ENCODE data around the gene TTC39C. TPM values are rescaled to one million over a fixed set of nuclear protein-coding genes. Genes with fewer than 3 reads are reported as not detected.
"Not testable (repeated sequence)": the region's sequence is repeated elsewhere in the genome, so short reads cannot be mapped to it uniquely, and the experiment has no call there.

The TTC39C gene
- total RNA-seq, 1 donor from 2014 or later, result 3.3 TPM

- intact Hi-C loops (cut with DNase I), result no loop called here
- ATAC-seq (ENCODE audit: poor library complexity) (no peak), DNase-seq (no peak)
Measured at GRCh38 chr18:24011123-24011917, 3.2 kb upstream of the TTC39C start.

GRCh38 chr18:24013051-24013450 is 1.5 kb upstream of the TTC39C start:
- intact Hi-C loops (cut with DNase I), result no loop called here
- DNase-seq (no peak), ATAC-seq (ENCODE audit: poor library complexity) (no peak)

DNA sequence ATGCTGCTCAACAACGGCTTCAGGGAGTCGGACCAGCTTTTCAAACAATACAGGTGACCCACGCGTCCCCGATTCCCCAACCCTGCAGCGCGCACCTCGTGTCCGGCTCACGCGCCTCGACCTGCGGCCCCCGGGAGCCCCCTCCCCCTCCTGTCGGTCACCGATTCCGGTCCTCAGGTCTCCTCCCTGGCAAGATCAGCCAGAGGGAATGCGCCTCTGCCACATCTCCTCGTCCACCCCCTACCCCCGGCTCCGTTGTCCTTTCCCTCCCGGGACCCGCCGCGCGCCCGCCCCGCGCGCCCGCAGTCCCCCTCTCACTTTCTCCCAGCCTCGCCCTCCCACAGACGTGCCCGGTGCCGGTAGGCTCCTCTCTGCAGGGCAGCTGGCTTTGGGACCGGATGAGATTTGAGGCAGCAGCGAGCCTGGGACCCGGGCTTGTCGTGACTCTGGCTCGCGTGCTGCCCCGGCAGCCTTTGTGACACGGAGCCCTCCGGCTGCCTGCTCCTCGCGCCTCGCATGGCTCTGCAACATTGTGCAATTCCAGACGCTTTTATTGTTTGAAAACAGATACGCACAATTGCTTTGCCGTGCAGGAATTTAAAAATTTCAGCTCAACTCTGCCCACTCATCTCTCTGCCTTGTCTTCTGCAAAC is 558 bp downstream of the TTC39C start:
- intact Hi-C loops (cut with DNase I), result no loop called here
- ATAC-seq (ENCODE audit: poor library complexity) (peak; percentile 58), DNase-seq (peak; percentile 75)

- DNase-seq (no peak), ATAC-seq (ENCODE audit: poor library complexity) (no peak)
- intact Hi-C loops (cut with DNase I), result no loop called here
Measured at GRCh38 chr18:24015639-24016631, 1.4 kb downstream of the TTC39C start.

GRCh38 chr18:24016643-24017042 is 2.1 kb downstream of the TTC39C start:
- ATAC-seq (ENCODE audit: poor library complexity) (no peak), DNase-seq (no peak)
- intact Hi-C loops (cut with DNase I), result no loop called here

GRCh38 chr18:24018299-24018886 is 3.8 kb downstream of the TTC39C start:
- DNase-seq (no peak), ATAC-seq (ENCODE audit: poor library complexity) (no peak)
- intact Hi-C loops (cut with DNase I), result no loop called here

- intact Hi-C loops (cut with DNase I), result no loop called here
- ATAC-seq (ENCODE audit: poor library complexity) (no peak), DNase-seq (no peak)
Measured at GRCh38 chr18:24019641-24020331, 5.2 kb downstream of the TTC39C start.

DNA sequence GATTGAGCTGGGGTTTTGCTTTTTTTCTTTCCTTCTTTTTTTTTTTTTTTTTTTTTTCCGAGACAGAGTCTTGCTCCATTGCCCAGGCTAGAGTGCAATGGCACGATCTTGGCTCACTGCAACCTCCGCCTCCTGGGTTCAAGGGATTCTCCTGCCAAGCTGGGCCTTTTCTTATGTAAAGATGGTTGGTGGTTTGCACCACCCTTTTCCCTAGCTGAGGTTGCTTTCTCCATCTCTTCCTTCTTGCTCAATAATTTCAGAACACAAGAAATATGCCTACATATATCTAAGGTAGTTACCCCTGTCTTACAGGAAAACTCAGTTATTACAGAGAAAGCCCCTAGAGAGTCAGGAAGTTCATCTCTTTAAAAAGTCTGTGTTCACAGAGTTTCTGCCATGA is 7.0 kb downstream of the TTC39C start:
- DNase-seq, result no peak
- intact Hi-C loops (cut with DNase I), result no loop called here
- no peak for ATAC-seq (ENCODE audit: poor library complexity)

DNA sequence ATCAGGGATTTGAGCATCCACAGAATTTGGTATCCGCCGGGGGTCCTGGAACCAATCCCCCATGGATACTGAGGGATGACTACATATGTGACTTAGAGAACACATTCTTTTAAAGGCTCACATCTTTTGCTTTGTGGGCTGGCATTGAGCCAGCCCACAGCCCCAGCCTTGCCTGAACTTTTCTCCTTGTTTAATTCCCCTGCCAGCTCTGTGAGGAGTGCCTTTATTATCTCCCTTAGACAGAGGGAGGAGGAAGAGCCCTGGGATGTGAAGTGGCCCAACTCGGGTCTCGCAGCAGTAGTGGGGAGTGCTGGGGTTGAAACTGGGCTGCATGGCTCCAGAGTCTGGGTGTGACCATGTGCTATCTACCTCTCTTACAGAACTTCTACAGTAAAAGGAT is 7.6 kb downstream of the TTC39C start:
- DNase-seq, result no peak
- ATAC-seq (ENCODE audit: poor library complexity), result no peak
- intact Hi-C loops (cut with DNase I), result no loop called here

- intact Hi-C loops (cut with DNase I), result no loop called here
- ATAC-seq (ENCODE audit: poor library complexity) (no peak), DNase-seq (no peak)
Measured at GRCh38 chr18:24023185-24023814, 8.7 kb downstream of the TTC39C start.

GRCh38 chr18:24024425-24024824 is 9.9 kb downstream of the TTC39C start:
- DNase-seq (no peak), ATAC-seq (ENCODE audit: poor library complexity) (no peak)
- intact Hi-C loops (cut with DNase I), result no loop called here

- intact Hi-C loops (cut with DNase I), result no loop called here
- no peak for ATAC-seq (ENCODE audit: poor library complexity)
- no peak for DNase-seq
Measured at GRCh38 chr18:24026457-24026856, 11.9 kb downstream of the TTC39C start.

DNA sequence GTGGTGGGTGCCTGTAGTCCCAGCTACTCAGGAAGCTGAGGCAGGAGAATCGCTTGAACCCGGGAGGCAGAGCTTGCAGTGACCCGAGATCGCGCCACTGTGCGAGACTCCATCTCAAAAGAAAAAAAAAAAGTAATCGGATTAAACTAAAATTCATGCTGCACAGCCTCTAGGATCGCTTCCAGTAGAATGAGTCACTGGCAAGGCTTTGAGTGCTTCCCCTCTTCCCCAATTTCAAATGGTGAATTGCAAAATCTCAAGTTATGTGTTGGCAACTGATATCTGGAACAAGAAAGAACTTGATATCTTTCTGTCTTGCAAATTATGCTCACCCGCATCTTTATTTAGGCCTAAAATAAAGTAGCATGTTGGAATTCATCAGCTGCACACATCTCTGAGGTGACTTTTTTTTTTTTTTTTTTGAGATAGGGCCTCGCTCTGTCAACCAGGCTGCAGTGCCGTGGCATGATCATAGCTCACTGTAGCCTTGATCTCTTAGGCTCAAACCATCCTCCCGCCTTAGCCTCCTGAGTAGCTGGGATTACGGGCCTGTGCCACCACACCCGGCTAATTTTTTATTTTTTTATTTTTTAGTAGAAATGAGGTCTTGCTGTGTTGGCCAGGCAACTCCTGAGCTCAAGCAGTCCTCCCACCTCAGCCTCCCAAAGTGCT is 12.7 kb downstream of the TTC39C start:
- DNase-seq, result peak; percentile 63
- intact Hi-C loops (cut with DNase I), result no loop called here
- ATAC-seq (ENCODE audit: poor library complexity), result peak; percentile 87

DNA sequence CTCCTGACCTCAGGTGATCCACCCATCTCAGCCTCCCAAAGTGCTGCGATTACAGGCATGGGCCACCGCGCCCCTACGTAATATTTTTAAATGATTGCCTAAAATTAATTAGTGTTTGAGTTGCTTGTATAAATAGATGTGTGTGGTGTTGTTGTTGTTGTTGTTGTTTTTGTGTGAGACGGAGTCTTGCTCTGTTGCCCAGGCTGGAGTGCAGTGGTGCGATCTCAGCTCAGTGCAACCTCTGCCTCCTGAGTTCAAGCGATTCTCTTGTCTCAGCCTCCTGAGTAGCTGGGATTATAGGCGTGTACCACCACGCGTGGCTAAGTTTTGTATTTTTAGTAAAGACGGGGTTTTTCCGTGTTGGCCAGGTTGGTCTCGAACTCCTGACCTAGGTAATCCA is 14.4 kb downstream of the TTC39C start:
- ATAC-seq (ENCODE audit: poor library complexity); DNase-seq; intact Hi-C loops (cut with DNase I): not testable (repeated sequence)

GRCh38 chr18:24031318-24031717 is 16.8 kb downstream of the TTC39C start:
- ATAC-seq (ENCODE audit: poor library complexity), result peak; percentile 31
- DNase-seq, result no peak
- intact Hi-C loops (cut with DNase I), result no loop called here

DNA sequence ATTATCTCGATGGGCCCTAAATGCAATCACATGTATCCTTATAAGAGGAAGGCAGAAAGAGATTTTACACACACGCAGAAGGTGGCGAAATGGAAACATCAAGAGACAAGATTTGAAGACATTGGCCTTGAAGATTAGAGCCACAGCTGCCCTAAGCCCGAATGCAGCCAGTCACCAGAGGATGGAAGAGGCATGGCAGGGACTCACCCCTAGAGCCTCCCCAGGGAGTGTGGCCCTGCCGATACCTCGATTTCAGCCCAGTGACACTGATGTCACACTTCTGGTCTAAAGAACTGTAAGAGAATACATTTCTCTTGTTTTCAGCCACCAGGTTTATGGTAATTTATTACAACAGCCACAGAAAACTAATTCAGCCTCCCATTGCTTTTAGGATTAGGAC is 17.4 kb downstream of the TTC39C start:
- intact Hi-C loops (cut with DNase I), result no loop called here
- DNase-seq (no peak), ATAC-seq (ENCODE audit: poor library complexity) (no peak)

DNA sequence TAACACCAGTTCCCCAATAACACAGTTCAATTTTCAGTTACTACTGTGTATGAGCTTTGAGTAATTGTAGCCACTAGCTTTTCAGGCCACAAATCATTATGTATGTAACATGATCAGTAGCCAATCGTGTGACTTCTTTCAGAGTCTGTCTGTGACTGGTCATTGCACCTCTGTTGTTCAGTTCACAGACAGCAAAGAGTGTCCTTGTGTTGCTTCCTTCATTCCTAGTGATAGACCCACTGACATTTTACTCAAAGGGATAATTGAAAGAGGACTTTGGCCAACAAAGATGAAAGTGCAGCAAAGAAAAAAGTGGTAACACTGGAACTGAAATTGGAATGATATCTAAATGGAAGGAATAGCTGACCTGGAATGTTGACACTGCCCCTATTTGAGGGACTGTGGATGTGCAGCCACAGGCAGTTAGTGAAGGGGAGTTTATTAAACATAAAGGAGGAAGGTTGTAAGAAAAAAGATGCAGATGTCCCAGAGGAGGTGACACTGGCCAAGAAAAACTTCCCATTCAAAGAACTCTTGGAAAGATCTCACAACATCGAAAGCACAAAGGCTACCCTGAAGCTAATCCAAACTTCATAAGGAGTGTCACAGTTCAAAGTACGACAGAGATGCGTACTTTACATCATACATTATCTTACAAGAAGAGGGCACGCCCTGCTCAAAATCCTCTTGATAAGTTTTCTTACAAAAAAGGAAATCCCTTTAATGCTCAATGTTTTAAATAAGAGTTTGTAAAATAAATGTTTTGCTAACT is 19.3 kb downstream of the TTC39C start:
- intact Hi-C loops (cut with DNase I), result no loop called here
- DNase-seq (no peak), ATAC-seq (ENCODE audit: poor library complexity) (no peak)

Measured in Right ventricle myocardium superior (tissue), 1 donor.